NCI-H2107 (cell line): Measurements from ENCODE around the gene KCNQ2.
A peak's percentile ranks its signal among the peaks of the same experiment; 100 is the strongest.

Experiments
- DNase-seq: peaks from one replicate; lab custom pipeline; 2025; lab: John Stamatoyannopoulos, UW

Gene KCNQ2

GRCh38 chr20:63501818-63502670, 29.6 kb upstream of the KCNQ2 start:
- peak; percentile 89 for DNase-seq

- DNase-seq = no peak
These were observed 28.7 kb upstream of the KCNQ2 start for GRCh38 chr20:63500902-63501817.

GRCh38 chr20:63500151-63500901, 27.9 kb upstream of the KCNQ2 start:
- DNase-seq = no peak

- DNase-seq = no peak
These were observed 27.0 kb upstream of the KCNQ2 start for GRCh38 chr20:63499338-63499969.

- DNase-seq = no peak
These were observed 26.5 kb upstream of the KCNQ2 start, which contains the start of gene EEF1A2 for GRCh38 chr20:63498960-63499337. Gene EEF1A2, minus strand, starts transcription at chr20:63499083. Its CDS starts 1,320 bp downstream, at chr20:63497763.

GRCh38 chr20:63497946-63498935, 25.8 kb upstream of the KCNQ2 start:
- DNase-seq = no peak

GRCh38 chr20:63497138-63497945, 24.9 kb upstream of the KCNQ2 start:
- DNase-seq = no peak

GRCh38 chr20:63496596-63497120, 24.2 kb upstream of the KCNQ2 start:
- no peak for DNase-seq

GRCh38 chr20:63495741-63496595, 23.5 kb upstream of the KCNQ2 start:
- no peak for DNase-seq

GRCh38 chr20:63495167-63495720, 22.8 kb upstream of the KCNQ2 start:
- no peak for DNase-seq

GRCh38 chr20:63494420-63495166, 22.1 kb upstream of the KCNQ2 start:
- no peak for DNase-seq

GRCh38 chr20:63494084-63494419, 21.6 kb upstream of the KCNQ2 start:
- no peak for DNase-seq

- no peak for DNase-seq
These were observed 21.1 kb upstream of the KCNQ2 start for GRCh38 chr20:63493563-63494020.

- DNase-seq = no peak
These were observed 20.5 kb upstream of the KCNQ2 start for GRCh38 chr20:63492982-63493381.

GRCh38 chr20:63492518-63492917, 20.1 kb upstream of the KCNQ2 start:
- no peak for DNase-seq

GRCh38 chr20:63491635-63492230, 19.3 kb upstream of the KCNQ2 start:
- DNase-seq = no peak

GRCh38 chr20:63491078-63491477, 18.6 kb upstream of the KCNQ2 start:
- no peak for DNase-seq
